NCI-H1417 (cell line): ENCODE measurements around the gene RNASE11.
A peak's percentile ranks its signal among the peaks of the same experiment; 100 is the strongest.
"Not testable (repeated sequence)": the region's sequence is repeated elsewhere in the genome, so short reads cannot be mapped to it uniquely, and the experiment has no call there.

Experiments used
- DNase-seq, 3 experiments: peaks; one replicate each; lab custom pipeline; 2025; lab: John Stamatoyannopoulos, UW

RNASE11 gene

GRCh38 chr14:20587489-20588154 lies at the start of gene RNASE11:
Gene RNASE11, minus strand, starts transcription at chr14:20588001.
- no peak for DNase-seq

- DNase-seq, result peak in 1 of 3 experiments; percentile 31
Observed at GRCh38 chr14:20632831-20633691, 45.3 kb upstream of the RNASE11 start.

GRCh38 chr14:20632448-20632830 lies 44.6 kb upstream of the RNASE11 start:
- no peak for DNase-seq

- DNase-seq, result no peak
Observed at GRCh38 chr14:20631880-20632389, 44.1 kb upstream of the RNASE11 start.

- DNase-seq, result peak in 2 of 3 experiments; percentile 23 to 35
Observed at GRCh38 chr14:20631023-20631879, 43.5 kb upstream of the RNASE11 start.

- no peak for DNase-seq
Observed at GRCh38 chr14:20630340-20631022, 42.7 kb upstream of the RNASE11 start.

GRCh38 chr14:20628063-20628854 lies 40.5 kb upstream of the RNASE11 start:
- no peak for DNase-seq

GRCh38 chr14:20627346-20628027 lies 39.7 kb upstream of the RNASE11 start:
- no peak for DNase-seq

- no peak for DNase-seq
Observed at GRCh38 chr14:20626274-20626673, 38.5 kb upstream of the RNASE11 start.

GRCh38 chr14:20624495-20625070 lies 36.8 kb upstream of the RNASE11 start:
- DNase-seq, result no peak

- DNase-seq, result no peak
Observed at GRCh38 chr14:20623798-20624197, 36.0 kb upstream of the RNASE11 start.

- no peak for DNase-seq
Observed at GRCh38 chr14:20622816-20623291, 35.1 kb upstream of the RNASE11 start.

- DNase-seq, result no peak
Observed at GRCh38 chr14:20620798-20621478, 33.1 kb upstream of the RNASE11 start.

- not testable (repeated sequence) for DNase-seq
Observed at GRCh38 chr14:20619688-20620087, 31.9 kb upstream of the RNASE11 start.

- DNase-seq, result no peak
Observed at GRCh38 chr14:20618271-20618749, 30.5 kb upstream of the RNASE11 start.

- DNase-seq, result no peak
Observed at GRCh38 chr14:20617138-20618003, 29.6 kb upstream of the RNASE11 start.

- DNase-seq, result no peak
Observed at GRCh38 chr14:20615996-20616395, 28.2 kb upstream of the RNASE11 start.
